HTERT RPE-1 (cell line): ENCODE results near the gene NCCRP1.
"Not testable (repeated sequence)": the region's sequence is repeated elsewhere in the genome, so short reads cannot be mapped to it uniquely, and the experiment has no call there.

ENCODE experiments used
- in situ Hi-C: fragments of 300-500 bp; cut with MboI; formaldehyde crosslinking; loops from 4 replicates; pipeline ENCODE4 v1.14.3; 2020; ENCODE audit warnings: low sequenced_read_pairs

Gene NCCRP1

GRCh38 chr19:39203372-39204341 lies 6.9 kb downstream of the NCCRP1 start, which contains the start of gene SYCN:
Gene SYCN (minus strand): TSS chr19:39204263. CDS start chr19:39204254, 9 bp downstream.
- in situ Hi-C loops: no loop called here

GRCh38 chr19:39205449-39205764 lies 8.6 kb downstream of the NCCRP1 start:
- in situ Hi-C loops: no loop called here

- in situ Hi-C loops: no loop called here
These were observed 9.4 kb downstream of the NCCRP1 start for GRCh38 chr19:39206122-39206521.

GRCh38 chr19:39207293-39207836 lies 10.6 kb downstream of the NCCRP1 start:
- in situ Hi-C loops: no loop called here

- in situ Hi-C loops: no loop called here
These were observed 11.5 kb downstream of the NCCRP1 start for GRCh38 chr19:39208175-39208795.

DNA sequence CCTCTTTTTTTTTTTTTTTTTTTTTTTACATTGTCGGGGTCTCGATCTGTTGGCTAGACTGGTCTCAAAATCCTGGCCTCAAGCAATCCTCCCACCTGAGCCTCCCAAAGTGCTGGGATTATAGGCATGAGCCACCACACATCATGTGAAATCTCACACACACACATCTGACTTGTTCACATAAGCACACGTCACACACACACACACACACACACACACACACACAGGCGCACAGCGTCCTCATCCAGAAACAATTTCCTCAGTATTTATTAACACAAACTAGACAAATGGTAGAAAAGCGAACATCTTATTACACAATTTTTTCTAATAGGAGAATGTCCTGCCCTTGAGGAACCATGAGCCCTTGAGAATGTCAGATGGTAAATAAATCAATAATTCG lies 12.4 kb downstream of the NCCRP1 start:
- in situ Hi-C loops: no loop called here

GRCh38 chr19:39211731-39212374 lies 15.1 kb downstream of the NCCRP1 start:
- in situ Hi-C loops: no loop called here

GRCh38 chr19:39212375-39212742 lies 15.6 kb downstream of the NCCRP1 start:
- in situ Hi-C loops: no loop called here

- in situ Hi-C loops: not testable (repeated sequence)
These were observed 18.6 kb downstream of the NCCRP1 start for GRCh38 chr19:39215323-39215722.

DNA sequence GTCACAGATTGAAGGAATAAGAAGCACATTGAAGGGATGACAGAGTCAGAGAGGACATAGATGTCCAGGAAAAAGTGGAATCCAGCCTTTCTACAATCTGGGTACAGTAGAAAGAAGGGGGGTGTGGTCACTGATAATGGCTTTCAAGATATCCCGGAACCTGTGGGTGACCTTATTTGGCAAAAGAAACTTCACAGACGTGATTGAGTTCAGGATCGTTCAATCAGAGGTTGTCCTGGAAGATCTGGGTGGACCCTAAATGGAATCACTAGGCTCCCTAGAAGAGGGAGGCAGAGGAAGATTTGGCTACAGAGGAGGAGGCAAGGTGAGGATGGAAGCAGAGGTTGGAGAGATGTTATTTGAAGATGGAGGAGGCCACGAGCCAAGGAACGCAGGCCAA lies 20.3 kb downstream of the NCCRP1 start:
- in situ Hi-C loops: no loop called here

- in situ Hi-C loops: no loop called here
These were observed 21.7 kb downstream of the NCCRP1 start for GRCh38 chr19:39218230-39219007.

GRCh38 chr19:39219108-39219507 lies 22.3 kb downstream of the NCCRP1 start:
- in situ Hi-C loops: not testable (repeated sequence)

GRCh38 chr19:39223703-39224279 lies 27.0 kb downstream of the NCCRP1 start:
- in situ Hi-C loops: no loop called here

DNA sequence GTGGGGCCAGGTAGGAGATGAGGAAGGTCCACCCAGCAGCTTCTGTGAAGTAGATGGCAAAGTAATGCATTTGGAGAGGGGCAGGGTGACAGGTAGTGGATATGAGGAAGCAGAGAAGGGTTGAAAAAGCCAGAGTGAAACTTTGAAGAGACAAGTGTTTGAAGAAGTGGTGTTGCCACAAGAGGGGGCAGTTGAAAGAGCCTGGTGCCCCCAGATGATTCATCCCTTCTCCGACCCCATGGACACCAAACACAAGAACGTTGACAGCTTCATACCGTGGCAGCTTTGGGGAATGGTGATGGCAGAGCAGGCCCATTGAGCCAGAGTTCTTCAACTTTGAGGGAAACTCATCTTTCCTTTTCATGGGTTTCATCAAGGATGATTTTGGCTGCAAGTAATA lies 28.1 kb downstream of the NCCRP1 start:
- in situ Hi-C loops: no loop called here

GRCh38 chr19:39230096-39230764 lies 33.5 kb downstream of the NCCRP1 start:
- in situ Hi-C loops: no loop called here

GRCh38 chr19:39232708-39233107 lies 35.9 kb downstream of the NCCRP1 start:
- in situ Hi-C loops: no loop called here

GRCh38 chr19:39236527-39236926 lies 39.8 kb downstream of the NCCRP1 start:
- in situ Hi-C loops: no loop called here

DNA sequence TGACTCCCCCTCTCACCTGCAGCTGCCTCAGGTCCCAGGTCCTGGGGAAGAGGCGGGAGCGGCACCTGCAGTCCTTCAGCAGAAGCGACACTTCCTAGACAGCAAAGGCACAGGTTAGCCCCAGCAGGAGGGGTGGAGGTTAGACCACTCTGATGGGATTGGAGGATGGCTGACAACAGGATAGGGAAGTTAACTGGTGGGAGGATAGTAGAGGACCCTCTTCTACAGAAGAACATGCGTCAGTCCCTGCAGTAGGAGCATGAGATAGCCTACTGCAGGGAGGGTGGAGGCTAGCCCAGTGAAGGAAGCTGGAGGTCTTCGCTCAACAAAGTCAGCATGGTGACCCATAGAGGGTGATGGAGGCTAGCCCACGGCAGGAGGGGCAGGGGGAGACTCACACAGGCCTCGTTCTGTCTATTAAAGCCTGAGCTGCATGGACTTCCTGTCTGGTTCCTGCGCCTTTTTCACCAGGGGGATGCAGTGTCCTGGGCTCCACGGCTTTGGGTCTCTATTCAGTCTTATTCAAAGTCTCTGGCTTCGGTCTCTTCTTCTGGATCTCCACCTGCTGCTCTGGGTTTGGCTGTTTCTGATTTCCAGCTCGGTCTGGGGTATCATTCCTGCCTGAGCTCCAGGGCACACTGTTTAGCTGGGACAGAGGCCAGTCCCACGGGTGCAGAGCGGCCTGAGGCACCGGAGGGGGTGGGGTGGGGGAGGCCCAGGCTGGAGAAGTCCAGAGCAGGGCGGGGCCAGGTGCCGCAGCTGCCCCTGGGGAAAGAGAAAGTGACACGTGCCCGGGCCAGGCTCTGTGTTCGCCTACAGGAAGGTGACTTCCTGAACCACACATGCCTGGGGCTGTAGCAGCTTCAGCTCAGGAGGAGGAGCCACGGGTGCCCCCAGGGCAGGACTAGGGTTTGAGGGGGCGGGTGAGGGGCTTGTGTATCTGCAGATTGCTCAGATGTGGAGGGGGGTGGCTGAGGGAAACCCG lies 40.7 kb downstream of the NCCRP1 start:
- in situ Hi-C loops: no loop called here

DNA sequence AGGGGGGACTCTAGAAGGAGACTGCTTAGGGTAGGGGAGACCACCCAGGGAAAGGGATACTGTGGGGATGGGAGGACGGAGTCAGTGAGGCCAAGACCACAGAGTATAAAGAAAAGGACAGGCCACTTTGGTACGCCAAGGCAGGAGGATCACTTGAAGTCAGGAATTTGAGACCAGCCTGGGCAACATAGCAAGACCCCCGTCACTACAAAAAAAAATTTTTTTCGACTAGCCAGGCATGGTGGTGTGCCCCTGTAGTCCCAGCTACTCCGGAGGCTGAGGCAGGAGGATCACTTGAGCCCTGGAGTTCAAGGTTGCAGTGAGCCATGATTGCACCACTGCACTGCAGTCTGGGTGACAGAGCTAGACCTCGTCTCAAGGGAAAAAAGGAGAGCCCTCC lies 41.4 kb downstream of the NCCRP1 start:
- in situ Hi-C loops: no loop called here
